ENCODE results near the gene ARHGAP6. TPM values are rescaled to one million over a fixed set of nuclear protein-coding genes. Genes with fewer than 3 reads are reported as not detected.
"Not testable (repeated sequence)": the region's sequence is repeated elsewhere in the genome, so short reads cannot be mapped to it uniquely, and the experiment has no call there.

ARHGAP6 gene
- total RNA-seq, 1 donor from 2014 or later, result not detected

- intact Hi-C loops (cut with micrococcal nuclease), result loop anchor here (10.0 kb wide), 1 partner anchor 386 kb away; no protein-coding TSS in a partner anchor
These were observed 135.1 kb downstream of the ARHGAP6 start for GRCh38 chrX:11530621-11531020.

- intact Hi-C loops (cut with micrococcal nuclease), result no loop called here
These were observed 137.1 kb downstream of the ARHGAP6 start for GRCh38 chrX:11528623-11529022.

GRCh38 chrX:11525685-11526084 lies 140.0 kb downstream of the ARHGAP6 start:
- intact Hi-C loops (cut with micrococcal nuclease), result no loop called here

GRCh38 chrX:11519234-11519633 lies 146.5 kb downstream of the ARHGAP6 start:
- intact Hi-C loops (cut with micrococcal nuclease), result not testable (repeated sequence)

GRCh38 chrX:11509786-11510185 lies 155.9 kb downstream of the ARHGAP6 start:
- intact Hi-C loops (cut with micrococcal nuclease), result no loop called here

GRCh38 chrX:11504234-11504633 lies 161.5 kb downstream of the ARHGAP6 start:
- intact Hi-C loops (cut with micrococcal nuclease), result no loop called here

GRCh38 chrX:11499076-11500044 lies 166.4 kb downstream of the ARHGAP6 start:
- intact Hi-C loops (cut with micrococcal nuclease), result no loop called here

- intact Hi-C loops (cut with micrococcal nuclease), result not testable (repeated sequence)
These were observed 174.3 kb downstream of the ARHGAP6 start for GRCh38 chrX:11491375-11491774.

- intact Hi-C loops (cut with micrococcal nuclease), result no loop called here
These were observed 181.4 kb downstream of the ARHGAP6 start for GRCh38 chrX:11484290-11484689.

GRCh38 chrX:11481035-11481434 lies 184.7 kb downstream of the ARHGAP6 start:
- intact Hi-C loops (cut with micrococcal nuclease), result no loop called here

- intact Hi-C loops (cut with micrococcal nuclease), result no loop called here
These were observed 185.1 kb downstream of the ARHGAP6 start for GRCh38 chrX:11480626-11481025.

GRCh38 chrX:11478911-11479310 lies 186.8 kb downstream of the ARHGAP6 start:
- intact Hi-C loops (cut with micrococcal nuclease), result no loop called here

GRCh38 chrX:11478026-11478425 lies 187.7 kb downstream of the ARHGAP6 start:
- intact Hi-C loops (cut with micrococcal nuclease), result no loop called here

- intact Hi-C loops (cut with micrococcal nuclease), result no loop called here
These were observed 191.1 kb downstream of the ARHGAP6 start for GRCh38 chrX:11474576-11474975.

- intact Hi-C loops (cut with micrococcal nuclease), result no loop called here
These were observed 191.7 kb downstream of the ARHGAP6 start for GRCh38 chrX:11474021-11474420.

- intact Hi-C loops (cut with micrococcal nuclease), result no loop called here
These were observed 192.8 kb downstream of the ARHGAP6 start for GRCh38 chrX:11472879-11473278.

GRCh38 chrX:11472381-11472780 lies 193.3 kb downstream of the ARHGAP6 start:
- intact Hi-C loops (cut with micrococcal nuclease), result no loop called here

GRCh38 chrX:11470250-11470974 lies 195.3 kb downstream of the ARHGAP6 start:
- intact Hi-C loops (cut with micrococcal nuclease), result no loop called here

GRCh38 chrX:11465648-11466411 lies 199.9 kb downstream of the ARHGAP6 start:
- intact Hi-C loops (cut with micrococcal nuclease), result no loop called here

GRCh38 chrX:11464836-11465463 lies 200.8 kb downstream of the ARHGAP6 start:
- intact Hi-C loops (cut with micrococcal nuclease), result no loop called here

- intact Hi-C loops (cut with micrococcal nuclease), result no loop called here
These were observed 201.3 kb downstream of the ARHGAP6 start for GRCh38 chrX:11464380-11464779.
